HG02588 (cell line): ENCODE measurements around the gene GPC5.

Experiments
- ATAC-seq: cut with Tn5 transposase; IDR thresholded peaks from one replicate; pipeline ENCODE4 v1.9.1; 2021; ENCODE audit warnings: mild to moderate bottlenecking, moderate library complexity; ENCODE audit not compliant: unreplicated experiment

Gene GPC5

DNA sequence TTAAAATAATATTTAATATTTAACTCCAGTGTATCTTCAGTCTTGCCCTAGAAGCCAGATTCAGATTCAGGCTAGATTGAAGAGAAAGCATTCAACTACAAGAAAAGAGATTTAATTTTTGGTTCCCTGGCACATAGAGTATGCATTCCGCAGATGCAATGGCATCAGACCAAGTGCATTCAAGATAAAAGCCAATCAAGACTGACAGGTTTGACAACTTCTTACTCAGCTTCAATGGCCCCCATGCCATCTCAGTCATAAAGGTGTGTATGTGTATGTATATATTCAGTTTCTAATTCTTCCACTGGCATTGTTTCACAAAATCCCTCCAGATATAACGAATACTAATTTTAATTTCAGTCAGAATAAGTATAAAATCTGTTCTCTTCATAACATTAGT lies 1177.4 kb downstream of the GPC5 start:
- ATAC-seq: no peak

DNA sequence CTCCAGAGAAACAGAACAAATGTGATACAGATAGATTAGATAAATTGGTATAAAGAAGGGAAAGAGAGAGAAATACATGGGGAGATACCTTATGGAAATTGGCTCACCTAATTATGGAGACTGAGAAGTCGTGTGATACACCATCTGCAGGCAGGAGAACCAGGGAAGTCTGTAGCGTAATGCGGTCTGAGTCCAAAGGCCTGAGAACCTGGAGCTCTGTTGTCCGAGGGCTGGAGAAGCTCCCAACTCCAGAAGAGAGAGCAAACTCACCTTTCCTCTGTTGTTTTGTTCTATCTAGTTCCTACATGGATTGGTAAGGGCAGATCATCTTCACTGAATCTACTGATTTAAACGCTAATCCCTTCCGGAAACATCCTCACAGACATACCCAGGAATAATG lies 1179.9 kb downstream of the GPC5 start:
- no peak for ATAC-seq

DNA sequence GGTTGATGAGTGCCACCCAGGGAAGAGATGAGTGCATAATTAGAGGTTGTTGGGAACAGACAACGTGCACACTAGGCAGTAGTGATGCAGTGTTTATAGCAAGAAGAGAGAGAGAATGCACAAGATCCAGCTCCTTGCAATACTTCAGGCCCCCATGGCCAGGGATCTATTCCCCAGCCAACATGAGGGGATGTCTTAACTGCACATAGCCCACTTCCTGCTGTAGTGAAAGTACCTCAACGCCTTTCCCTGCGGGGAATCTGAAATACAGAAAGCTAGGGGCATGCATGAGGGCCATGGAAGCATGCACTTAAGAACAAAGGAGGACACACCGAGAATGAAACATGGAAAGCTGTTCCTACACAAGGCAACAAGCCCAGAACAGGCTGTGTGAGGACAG lies 1191.5 kb downstream of the GPC5 start:
- ATAC-seq: no peak

DNA sequence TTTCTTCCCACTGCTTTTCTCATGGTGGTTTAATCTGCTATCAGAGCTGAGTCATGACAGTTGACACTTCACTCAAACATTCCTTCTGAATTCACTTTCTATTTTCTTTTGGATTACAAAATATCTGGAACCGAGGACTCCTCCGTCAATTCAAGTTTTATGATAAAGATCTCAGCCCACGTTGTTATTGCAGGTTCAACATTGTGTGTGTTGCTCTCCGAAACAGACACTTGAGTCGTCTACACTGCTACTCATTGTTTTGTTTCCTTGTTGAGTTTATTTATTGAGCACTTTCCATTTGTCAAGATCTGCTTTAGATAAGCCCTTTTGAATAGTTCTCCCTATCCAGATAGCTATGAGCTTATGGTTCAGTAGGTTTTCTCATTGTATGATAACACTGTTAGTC lies 1192.1 kb downstream of the GPC5 start:
- ATAC-seq: no peak

DNA sequence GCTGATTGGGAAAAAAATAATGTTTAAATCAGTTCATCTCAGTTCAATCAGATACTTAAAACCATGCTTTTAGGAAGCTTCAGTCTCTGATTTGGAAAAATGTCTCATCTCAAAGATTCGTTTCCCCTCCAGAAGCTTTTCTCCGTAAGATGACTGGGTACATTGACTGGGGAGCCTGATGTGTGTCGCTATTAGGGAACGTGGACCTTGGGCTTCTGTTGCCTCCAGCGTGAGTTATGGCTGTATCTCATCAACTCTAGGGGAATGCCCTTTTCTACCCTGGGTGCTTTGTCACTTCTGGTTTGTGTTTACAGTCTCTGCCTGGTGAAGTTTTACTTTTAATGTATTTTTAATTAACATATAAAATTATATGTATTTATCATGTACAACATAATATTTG lies 1192.7 kb downstream of the GPC5 start:
- no peak for ATAC-seq

DNA sequence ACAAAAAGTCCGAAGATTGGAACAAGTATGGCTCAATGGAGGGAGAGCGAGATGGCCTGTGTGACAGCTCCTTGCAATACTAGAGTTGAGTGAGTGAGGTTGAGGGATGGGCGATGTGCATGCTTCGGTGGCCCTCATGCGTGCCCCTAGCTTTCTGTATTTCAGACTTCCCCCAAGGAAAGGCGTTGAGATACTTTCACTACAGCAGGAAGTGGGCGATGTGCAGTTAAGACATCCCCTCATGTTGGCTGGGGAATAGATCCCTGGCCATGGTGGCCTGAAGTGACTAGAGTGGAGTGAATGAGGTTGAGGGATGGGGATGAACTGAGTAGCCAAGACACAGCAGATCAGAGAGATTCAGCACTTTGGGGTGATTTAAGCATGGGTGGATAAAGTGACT lies 1194.3 kb downstream of the GPC5 start:
- no peak for ATAC-seq

DNA sequence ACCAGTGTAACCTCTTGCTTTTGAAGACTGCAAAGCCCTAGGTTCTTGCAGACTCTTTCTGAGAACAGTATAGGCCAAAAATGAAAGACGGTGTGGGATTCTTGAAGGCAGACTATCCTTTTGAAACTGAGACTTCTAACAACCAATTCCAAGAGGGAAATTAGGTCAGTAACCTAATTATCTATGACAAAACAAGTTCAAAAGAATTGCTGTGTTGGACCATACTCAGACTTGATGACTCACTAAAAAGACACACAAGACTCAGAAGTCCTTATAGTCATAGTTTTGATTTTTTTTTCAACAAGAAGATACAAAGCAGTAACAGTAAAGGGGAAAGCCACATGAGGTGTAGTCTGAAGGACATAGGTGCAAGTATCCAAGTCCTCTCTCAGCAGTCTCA lies 1204.1 kb downstream of the GPC5 start:
- no peak for ATAC-seq

DNA sequence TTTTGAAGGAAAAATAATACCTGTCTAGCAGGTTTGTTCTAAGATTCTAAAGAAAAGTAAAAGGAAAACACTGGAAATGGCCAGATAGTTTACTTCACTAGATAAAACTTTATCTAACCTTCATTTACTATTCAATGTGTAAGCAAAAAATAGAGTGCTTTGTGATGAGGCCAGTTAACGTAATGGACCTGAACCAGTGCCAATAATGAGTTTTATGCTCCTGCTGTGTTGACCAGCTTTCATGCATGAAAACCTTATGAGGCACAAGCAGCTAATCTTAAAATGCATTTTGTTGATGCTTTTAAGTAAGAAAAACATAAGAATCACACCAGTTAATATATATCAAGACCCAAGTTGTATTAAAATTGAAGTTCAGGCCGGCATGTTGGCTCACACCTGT lies 1211.0 kb downstream of the GPC5 start:
- no peak for ATAC-seq

DNA sequence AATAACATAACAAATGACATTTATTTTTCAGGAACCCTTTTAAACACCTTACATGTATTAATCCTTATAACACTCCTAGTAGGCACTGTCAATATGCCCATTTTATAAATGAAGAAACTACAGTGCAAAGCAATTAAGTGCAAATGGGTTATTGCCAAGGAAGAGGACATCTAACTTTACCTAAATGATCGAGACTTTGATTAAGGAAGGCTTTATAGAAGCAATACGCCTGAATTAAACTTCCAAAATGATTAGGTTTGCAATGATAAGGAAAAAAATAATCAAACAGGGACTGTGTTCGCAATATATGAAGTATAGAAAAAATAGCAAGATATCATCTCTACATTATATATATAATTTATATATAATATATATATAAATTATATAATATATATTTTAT lies 1214.5 kb downstream of the GPC5 start:
- ATAC-seq: no peak

DNA sequence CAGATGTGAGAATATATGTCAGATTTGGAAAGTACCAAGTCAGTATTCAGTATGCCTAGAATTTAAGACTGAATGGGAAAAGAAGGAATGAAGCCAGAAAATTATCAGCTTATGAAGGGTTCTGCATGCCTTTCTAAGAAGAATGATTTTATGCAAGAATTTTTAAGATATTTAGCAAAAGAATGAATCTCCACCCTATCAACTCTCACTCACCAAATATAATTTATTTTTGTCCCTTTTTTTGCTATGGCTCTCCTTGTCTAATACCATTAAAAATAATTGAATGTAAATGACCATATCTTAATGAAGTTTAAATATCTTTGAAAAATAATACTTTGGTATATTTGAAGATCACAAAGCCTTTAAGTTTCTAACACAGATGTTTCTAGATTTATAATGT lies 1215.5 kb downstream of the GPC5 start:
- ATAC-seq: no peak

DNA sequence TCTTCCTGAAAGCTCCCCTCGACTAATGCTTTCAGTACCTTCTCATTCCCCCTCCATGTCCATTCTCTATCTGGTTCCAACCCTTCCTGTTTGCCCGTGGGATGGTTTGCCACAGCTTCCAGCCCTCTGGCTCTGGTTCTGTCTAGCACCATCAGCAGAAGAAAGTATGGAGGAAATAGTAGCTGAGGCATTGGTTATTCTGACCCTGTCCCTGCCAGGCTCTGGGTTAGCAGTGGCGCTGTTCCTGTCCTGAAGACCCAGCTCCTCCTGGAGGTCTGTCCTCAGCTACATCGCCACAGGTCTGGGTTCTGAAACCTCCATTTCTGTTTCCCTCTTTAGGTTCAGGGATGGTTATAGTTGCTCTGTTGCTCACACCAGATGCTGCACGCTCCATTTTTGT lies 1223.6 kb downstream of the GPC5 start:
- no peak for ATAC-seq

DNA sequence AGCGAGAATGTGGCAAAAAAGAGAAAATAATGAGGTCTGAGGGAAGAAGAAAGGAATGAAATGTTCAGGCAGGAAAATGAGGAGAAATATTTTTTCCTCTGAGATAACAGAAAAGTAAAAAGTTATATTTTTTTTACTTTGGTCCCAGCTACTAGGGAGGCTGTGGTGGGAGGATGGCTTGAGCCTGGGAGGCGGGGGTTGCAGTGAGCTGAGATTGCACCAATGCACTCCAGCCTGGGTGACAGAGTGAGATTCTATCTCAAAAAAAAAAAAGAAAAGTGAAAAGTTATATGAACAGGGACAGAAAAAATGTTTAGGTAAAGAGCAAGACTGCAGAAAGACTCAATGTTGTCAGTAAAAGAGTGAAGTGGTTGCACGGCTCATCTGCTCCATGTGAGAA lies 1224.5 kb downstream of the GPC5 start:
- ATAC-seq: no peak

DNA sequence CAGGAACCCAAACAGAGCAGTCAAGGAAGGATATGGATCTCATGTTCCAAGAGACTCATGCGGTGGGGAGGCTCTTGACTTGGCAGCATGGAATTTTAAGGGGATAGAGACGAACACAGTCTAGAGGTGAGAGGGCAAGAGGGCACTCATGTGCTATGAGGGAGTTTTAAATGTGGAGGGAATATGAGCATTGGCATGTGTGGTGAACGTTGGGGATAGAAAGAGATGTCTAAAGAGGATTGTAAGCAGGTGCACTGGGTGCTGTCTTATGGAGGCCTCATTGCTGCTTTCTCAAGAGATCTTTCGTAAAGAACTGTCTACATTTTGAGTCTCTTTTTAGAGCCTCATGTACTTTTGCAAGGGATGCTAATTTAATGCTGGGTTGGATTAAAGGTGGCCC lies 1227.9 kb downstream of the GPC5 start:
- no peak for ATAC-seq

DNA sequence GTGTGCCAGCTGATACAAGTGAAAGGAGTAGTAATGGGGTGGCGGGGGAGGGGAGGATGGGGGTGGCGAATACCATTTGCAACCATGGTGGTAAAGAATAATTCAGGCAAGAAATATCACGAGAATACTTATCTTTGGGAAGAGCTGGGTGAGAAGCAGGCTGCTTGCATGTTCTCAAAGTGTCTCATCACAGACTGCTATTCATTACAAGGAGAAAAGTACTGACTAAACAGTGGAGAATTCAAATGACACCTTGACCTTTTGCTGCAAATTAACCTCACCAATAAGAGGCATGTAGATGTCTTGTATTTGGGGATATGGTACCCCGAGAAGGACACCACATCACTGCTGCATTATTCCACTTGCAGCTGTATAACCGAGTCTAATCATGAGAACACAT lies 1242.5 kb downstream of the GPC5 start:
- no peak for ATAC-seq

DNA sequence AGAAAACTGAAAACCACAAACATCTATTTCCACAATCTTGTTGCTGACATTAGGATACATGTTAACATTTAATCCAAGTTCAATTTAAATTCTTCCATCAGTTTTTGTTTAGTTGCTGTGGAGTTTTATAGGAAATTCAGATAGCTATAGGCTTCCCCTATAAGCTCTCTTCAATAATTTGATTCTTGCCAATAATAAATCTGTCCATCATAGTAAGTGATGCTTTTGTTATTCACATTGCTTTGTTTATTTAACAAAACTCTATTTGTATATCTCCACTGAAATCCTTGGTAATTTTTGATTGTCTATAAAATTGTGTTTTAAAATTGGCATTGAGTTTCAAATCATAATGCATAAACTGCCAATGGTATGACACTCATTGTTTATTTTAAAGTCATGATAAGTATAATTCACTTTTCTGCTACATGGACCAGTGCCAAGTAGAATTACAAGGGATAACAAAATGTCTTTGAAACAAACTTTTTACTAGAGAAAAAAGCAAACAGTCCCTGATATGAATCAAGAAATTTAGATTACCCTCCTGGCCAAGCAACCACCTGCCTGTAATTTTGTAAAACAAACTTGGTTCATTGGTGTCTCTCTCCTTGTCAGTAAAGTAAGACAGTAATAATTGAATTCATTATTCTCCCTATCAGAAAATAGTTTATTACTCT lies 1250.9 kb downstream of the GPC5 start:
- ATAC-seq: no peak

DNA sequence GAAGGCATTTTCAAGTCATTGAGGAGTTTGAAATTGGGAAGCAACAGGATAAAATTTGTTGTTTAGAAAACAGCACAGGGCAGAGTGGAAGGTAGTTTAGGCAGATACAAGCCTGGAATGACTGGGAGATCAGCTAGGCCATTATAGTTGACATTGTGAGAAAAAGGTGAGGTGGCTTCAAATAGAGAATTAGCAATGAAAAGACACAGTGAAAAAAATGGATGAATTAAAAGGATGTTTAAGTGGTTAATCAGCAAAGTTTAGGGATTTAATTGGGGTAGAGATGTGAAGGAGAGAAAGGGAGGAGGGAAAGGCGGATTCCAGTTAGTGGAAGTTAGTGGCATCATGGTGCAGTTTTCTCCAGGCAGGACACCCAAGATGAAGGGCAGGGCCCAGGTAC lies 1257.7 kb downstream of the GPC5 start:
- no peak for ATAC-seq

DNA sequence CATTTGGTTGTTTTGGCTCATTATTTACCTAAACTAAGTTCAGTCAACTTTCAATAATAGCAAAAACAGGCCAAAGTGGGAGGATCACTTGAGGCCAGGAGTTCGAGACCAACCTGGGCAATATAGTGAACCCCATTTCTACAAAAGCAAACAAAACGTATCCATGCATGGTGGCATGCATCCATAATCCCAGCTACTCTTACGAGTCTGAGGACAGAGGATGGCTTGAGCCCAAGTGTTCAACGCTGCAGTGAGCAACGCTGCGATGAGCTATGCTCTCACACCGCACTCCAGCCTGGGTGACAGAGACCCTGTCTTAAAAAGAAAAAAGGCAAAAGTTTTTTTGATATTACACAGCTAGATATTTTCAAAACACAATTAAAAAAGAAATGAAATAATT lies 1258.2 kb downstream of the GPC5 start:
- ATAC-seq: no peak

DNA sequence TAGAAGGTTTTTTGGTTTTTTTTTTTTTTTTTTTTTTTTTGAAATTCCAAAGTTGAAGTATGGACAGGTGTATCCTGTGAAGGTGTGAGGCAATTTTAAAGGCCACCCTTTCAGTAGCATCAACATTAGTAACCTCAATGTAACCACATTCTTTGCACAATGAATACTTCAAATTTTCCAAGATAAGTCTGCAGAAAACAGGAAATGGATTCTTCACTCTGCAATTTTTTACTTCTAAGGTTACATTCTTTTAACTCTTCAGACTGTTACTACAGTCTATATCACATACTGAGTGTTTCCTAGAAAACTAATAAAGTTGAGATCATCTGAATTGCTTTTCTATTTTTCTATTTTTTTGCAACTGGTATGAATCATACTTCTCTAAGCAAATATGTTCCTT lies 1259.1 kb downstream of the GPC5 start:
- ATAC-seq: no peak

DNA sequence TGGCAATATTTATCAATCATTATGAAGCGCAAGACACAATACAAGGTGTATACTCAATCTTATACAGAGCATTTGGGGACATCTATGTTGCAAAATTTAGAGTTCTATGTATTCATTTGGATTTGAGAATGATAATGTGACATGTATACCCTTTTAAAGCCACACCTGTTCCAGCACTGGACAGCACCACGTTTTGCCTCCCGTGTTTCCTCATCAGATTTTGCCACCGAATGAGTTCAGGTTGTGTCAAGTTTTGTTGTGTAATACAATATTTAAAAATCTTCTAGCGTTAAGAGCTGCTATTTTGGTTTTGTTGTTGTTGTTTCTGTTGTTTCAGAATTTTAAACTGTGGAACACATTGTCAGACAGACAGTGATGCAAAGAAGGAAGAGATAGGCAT lies 1259.9 kb downstream of the GPC5 start:
- no peak for ATAC-seq

DNA sequence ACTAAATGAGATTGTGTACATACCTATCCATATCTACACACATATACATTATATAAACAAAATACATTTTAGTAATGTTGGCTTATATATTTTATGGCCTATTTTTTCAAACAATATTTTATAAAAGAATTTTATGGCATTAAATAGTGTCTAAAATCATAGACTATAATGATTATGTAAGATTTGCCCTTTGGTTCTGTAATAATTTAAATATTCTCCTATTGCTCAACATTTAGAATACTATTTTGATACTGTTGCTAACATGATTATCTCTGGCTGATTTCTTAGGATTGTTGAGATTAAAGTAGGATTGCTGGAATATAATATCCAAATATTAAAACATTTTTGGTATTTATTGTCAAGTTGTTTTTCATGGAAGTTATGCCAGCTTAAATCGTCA lies 1263.0 kb downstream of the GPC5 start:
- ATAC-seq: no peak

DNA sequence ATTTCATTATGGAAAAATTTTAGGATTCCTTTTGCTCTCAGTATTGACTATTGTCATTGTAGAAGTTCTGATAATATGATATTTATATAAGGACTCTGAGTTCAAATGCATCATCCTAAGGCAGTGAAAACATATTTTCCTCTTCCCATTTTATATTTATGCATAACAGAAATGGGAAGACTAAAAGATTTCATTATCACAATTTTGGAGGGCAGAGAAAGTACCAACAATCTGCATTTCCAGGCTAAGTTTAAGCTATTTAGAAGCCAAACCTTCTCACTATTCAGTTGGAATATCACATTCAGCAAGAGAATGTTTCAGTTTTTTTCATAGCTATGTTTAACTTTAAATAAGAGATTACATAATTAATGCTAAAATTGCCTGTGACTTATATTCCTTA lies 1269.7 kb downstream of the GPC5 start:
- ATAC-seq: no peak

DNA sequence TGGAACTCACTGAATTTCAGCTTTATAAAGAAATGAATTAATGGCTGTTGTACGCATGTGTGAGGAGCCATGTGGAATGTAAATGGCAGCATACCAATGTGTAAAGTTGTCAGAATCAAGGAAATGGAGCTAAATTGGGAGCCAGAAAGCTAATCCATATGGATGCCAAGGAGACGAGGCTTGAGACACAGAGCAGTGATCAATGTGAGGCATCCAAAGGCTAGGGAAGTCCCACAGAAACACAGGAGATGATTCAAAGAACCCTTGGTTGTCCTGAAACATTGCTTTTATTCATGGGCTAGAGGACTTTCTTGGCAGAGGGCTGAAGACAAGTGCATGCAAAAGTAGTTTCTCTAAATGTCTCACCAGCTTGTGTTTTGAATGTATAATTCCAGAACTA lies 1271.7 kb downstream of the GPC5 start:
- no peak for ATAC-seq

DNA sequence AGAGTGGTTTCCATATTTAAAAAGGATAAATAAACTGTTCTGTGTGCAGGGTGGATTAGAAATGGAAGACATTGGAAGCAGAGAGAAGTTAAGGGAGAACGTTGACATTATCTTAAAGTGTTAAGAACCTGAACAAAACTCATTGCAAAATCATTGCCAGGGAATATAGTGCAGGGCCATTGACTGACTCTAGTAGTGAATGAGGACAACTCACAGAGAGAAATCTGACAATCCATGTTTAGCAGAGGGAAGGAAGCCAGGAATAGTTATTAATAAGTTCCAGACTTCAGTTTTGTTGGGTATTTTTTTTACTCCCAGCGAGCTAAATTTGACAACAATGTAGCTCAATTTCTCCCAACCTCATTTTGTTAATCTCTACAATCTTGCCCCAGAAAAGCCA lies 1273.4 kb downstream of the GPC5 start:
- no peak for ATAC-seq

DNA sequence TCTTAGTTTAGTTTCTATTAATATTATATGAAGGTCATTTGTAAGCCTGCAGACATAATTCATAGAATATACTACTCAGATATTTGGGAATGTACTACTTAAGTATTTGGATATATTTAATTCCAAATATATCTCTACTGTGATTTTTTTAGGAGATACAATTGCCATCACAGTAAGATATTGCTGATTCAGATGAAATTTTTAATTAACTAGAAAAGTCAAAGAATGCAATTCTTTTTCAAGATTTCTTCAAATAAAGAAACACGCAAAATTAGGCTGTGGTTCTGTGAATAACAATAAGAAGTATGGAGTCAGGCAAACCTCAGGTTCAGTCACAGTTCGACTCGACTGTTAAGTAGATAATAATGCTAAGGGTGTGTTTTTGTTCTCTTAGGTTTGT lies 1277.8 kb downstream of the GPC5 start:
- no peak for ATAC-seq
